SJSA1 (cell line): ENCODE data around the gene HYDIN. TPM values are rescaled to one million over a fixed set of nuclear protein-coding genes. Genes with fewer than 3 reads are reported as not detected.
"Not testable (repeated sequence)": the region's sequence is repeated elsewhere in the genome, so short reads cannot be mapped to it uniquely, and the experiment has no call there.

ENCODE experiments used
- DNase-seq, 2 experiments: peaks; one replicate each; pipeline ENCODE4 v3.0.0-alpha.2; 2015 to 2020; ENCODE audit warnings: low spot score in 2 of 2, low read depth in 1 of 2
- H3K27ac ChIP-seq: fragments of 250-450 bp; sonication (Bioruptor Pico); 2 replicates; pipeline ENCODE4 v1.5.1; 2020; ENCODE audit warnings: mild to moderate bottlenecking, moderate library complexity
- H3K27me3 ChIP-seq: fragments of 250-450 bp; sonication (Bioruptor Pico); replicated peaks from 2 replicates; pipeline ENCODE4 v1.5.1; 2020; ENCODE audit warnings: mild to moderate bottlenecking, moderate library complexity
- H3K36me3 ChIP-seq: fragments of 250-450 bp; sonication (Bioruptor Pico); 2 replicates; pipeline ENCODE4 v1.5.1; 2020; ENCODE audit warnings: mild to moderate bottlenecking
- H3K4me1 ChIP-seq: fragments of 250-450 bp; sonication (Bioruptor Pico); replicated peaks from 2 replicates; pipeline ENCODE4 v1.6.1; 2021; ENCODE audit warnings: mild to moderate bottlenecking
- H3K4me3 ChIP-seq: fragments of 250-450 bp; sonication (Bioruptor Pico); 2 replicates; pipeline ENCODE4 v1.5.1; 2020; ENCODE audit warnings: mild to moderate bottlenecking
- H3K9me3 ChIP-seq: fragments of 250-450 bp; sonication (Bioruptor Pico); replicated peaks from 2 replicates; pipeline ENCODE4 v1.5.1; 2020; ENCODE audit warnings: mild to moderate bottlenecking
- total RNA-seq: library from RNA; depleted of rRNA; stranded (reverse); fragments of >200 nt; shearing (Covaris generic); gene quantifications from 2 replicates; pipeline ENCODE4 v1.2.3, GENCODE V29; 2014

The HYDIN gene
- total RNA-seq, 1 experiment from 2014 or later = 0.16 TPM

DNA sequence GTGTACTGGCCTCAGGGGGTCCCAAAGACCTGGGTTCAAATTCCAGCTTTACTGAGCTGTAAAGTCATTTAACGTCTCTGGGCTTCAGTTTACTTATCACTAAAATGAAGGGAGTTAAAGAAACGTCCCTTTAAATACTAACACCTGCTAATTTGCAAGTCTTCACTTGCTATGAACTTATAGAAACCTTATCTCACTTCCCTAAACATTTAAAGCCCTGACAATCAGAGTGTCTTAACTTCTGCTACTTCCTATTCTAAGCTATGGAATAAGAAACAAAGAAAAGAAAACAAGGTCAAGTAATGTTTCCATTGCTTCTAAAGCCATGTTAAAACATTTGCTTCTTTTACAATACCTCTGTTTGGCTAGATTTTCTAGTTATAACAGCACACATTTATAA is 87.3 kb downstream of the HYDIN start:
- not testable (repeated sequence) for H3K27ac ChIP-seq, H3K4me1 ChIP-seq, H3K27me3 ChIP-seq, H3K4me3 ChIP-seq, H3K36me3 ChIP-seq, H3K9me3 ChIP-seq, DNase-seq

- not testable (repeated sequence) for H3K27ac ChIP-seq, H3K9me3 ChIP-seq, H3K27me3 ChIP-seq, H3K4me3 ChIP-seq, H3K36me3 ChIP-seq, DNase-seq, H3K4me1 ChIP-seq
These were observed 120.0 kb downstream of the HYDIN start for GRCh38 chr16:71110565-71110964.

GRCh38 chr16:71109656-71110208 is 120.8 kb downstream of the HYDIN start:
- not testable (repeated sequence) for H3K27me3 ChIP-seq, H3K4me1 ChIP-seq, H3K36me3 ChIP-seq, H3K27ac ChIP-seq, DNase-seq, H3K9me3 ChIP-seq, H3K4me3 ChIP-seq

GRCh38 chr16:71105881-71106280 is 124.6 kb downstream of the HYDIN start:
- not testable (repeated sequence) for H3K27me3 ChIP-seq, H3K4me3 ChIP-seq, H3K4me1 ChIP-seq, H3K36me3 ChIP-seq, DNase-seq, H3K9me3 ChIP-seq, H3K27ac ChIP-seq

DNA sequence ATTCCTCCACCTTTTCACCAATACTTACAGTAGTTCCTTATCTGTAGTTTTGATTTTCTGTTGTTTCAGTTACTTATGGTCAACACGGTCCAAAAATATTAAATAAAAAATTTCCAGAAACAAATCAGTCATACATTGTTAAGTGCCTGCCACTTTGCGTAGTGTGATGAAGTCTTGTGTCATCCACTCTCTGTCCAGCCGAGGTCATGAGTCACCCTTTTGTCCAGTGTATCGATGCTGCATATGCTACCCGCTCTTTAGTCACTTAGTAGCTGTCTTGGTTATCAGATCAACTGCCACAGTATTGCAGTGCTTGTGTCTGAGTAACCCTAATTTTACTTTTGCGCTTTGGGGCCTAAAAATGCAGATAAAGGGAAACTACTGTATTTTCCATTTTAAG is 146.9 kb downstream of the HYDIN start:
- H3K27ac ChIP-seq, DNase-seq, H3K9me3 ChIP-seq, H3K27me3 ChIP-seq, H3K4me1 ChIP-seq, H3K4me3 ChIP-seq, H3K36me3 ChIP-seq: not testable (repeated sequence)

DNA sequence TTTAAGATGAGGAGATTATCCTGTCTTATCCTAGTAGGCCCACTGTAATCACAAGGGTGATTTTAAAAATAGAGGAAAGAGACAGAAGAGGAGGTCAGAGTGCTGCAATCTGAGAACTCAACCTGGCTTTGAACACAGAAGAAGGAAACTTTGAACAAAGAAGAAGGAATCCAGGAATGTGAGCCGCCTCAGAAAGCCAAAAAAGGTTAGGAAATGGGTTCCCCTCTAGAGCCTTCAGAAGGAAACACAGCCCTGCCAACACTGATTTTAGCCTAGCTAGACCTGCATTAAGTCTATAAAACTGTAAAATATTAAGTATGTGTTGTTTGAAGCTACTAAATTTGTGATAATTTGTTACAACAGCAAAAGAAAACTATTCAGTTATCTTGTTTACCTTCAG is 149.7 kb downstream of the HYDIN start:
- not testable (repeated sequence) for H3K9me3 ChIP-seq, H3K36me3 ChIP-seq, H3K4me1 ChIP-seq, DNase-seq, H3K4me3 ChIP-seq, H3K27me3 ChIP-seq, H3K27ac ChIP-seq

- not testable (repeated sequence) for DNase-seq, H3K27me3 ChIP-seq, H3K9me3 ChIP-seq, H3K27ac ChIP-seq, H3K36me3 ChIP-seq, H3K4me1 ChIP-seq, H3K4me3 ChIP-seq
These were observed 150.3 kb downstream of the HYDIN start for GRCh38 chr16:71080262-71080661.

GRCh38 chr16:71070651-71071050 is 159.9 kb downstream of the HYDIN start:
- not testable (repeated sequence) for H3K4me1 ChIP-seq, H3K27me3 ChIP-seq, H3K27ac ChIP-seq, H3K9me3 ChIP-seq, DNase-seq, H3K4me3 ChIP-seq, H3K36me3 ChIP-seq

- H3K36me3 ChIP-seq, H3K4me1 ChIP-seq, DNase-seq, H3K9me3 ChIP-seq, H3K4me3 ChIP-seq, H3K27ac ChIP-seq, H3K27me3 ChIP-seq: not testable (repeated sequence)
These were observed 160.7 kb downstream of the HYDIN start for GRCh38 chr16:71069842-71070241.

DNA sequence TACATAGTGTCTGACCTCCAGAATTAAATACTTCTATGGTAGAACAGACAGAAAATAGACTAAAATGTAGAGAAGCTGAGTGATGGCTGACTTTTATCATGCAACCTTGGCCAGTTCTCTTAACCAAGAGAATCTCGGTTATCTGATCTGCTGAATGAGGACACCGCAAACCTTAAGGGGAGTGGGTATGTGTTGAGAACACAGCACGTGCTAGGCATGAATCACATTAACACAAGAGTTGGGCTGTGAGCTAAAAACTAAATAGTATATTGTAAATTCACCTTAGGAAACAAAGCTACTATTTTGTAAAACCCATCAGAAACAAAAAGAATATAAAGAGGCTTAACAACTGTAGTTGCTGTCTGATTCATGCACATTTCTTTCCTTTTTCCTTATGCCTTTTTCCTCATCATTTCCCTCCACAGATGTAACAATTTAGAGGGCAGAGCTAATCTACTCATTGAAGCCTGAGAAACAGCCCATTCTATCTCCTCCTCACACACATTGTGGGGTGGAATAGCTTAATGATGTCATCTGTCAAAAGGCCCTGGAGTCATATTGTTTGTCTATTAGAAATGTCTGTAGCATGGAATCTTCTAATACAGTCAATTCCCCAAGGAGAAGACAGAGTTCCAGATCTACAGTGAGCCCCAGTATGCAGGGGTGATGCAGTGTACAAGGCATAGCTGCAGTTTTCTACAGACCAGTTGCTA is 176.5 kb downstream of the HYDIN start:
- not testable (repeated sequence) for DNase-seq, H3K4me1 ChIP-seq, H3K9me3 ChIP-seq, H3K36me3 ChIP-seq, H3K27me3 ChIP-seq, H3K27ac ChIP-seq, H3K4me3 ChIP-seq

DNA sequence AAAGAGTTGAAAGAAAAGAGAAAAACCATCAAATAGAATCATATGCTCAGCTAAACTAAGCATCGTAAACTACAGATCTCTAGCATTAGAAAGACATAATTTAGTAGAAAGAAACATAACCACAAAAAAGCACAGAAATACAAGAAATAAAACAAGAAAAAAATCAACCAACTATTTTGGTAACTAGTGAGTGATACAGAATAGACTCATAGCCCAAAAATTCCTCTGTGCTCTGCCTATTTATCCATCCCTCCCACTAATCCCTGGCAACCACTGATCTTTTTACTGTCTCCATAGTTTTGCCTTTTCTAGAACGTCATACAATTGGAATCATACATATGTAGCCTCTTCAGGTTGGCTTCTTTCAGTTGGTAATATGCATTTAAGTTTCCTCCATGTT is 180.2 kb downstream of the HYDIN start:
- H3K27me3 ChIP-seq, H3K4me3 ChIP-seq, H3K36me3 ChIP-seq, H3K27ac ChIP-seq, H3K9me3 ChIP-seq, DNase-seq, H3K4me1 ChIP-seq: not testable (repeated sequence)

DNA sequence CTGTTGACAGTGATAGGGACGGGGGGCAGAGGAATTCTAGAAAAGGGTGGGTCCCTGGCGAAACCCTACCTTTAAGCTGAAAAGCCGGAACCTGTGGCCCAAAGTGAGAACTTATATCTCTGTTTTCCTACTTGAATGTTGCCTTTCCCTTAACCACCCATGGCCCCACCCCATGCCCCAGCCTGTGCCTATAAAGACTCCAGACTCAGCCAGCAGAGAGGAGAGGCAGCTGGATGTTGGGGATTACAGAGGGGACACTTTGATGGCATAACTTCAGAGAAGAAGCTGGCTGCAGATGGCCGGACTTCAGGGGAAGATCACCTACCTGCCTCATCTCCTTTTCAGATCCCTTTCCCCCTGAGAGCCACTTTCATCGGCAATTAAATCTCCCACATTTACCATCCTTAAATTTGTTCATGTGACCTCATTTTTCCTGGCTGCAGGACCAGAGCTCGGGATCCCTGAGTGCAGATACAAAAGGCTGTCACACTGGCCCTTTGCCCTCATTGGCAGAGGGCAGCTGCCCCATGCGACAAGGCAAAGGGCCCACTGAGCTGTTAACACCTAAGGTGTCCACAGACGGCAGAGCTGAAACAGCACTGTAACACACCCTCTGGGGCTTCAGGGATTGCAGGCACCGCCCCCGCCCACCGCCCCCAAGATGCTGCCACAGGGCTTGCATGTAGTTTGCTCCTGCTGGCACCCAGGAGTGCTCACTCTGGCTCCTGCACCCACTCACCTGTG is 191.0 kb downstream of the HYDIN start:
- H3K4me1 ChIP-seq, DNase-seq, H3K9me3 ChIP-seq, H3K27ac ChIP-seq, H3K36me3 ChIP-seq, H3K4me3 ChIP-seq, H3K27me3 ChIP-seq: not testable (repeated sequence)

DNA sequence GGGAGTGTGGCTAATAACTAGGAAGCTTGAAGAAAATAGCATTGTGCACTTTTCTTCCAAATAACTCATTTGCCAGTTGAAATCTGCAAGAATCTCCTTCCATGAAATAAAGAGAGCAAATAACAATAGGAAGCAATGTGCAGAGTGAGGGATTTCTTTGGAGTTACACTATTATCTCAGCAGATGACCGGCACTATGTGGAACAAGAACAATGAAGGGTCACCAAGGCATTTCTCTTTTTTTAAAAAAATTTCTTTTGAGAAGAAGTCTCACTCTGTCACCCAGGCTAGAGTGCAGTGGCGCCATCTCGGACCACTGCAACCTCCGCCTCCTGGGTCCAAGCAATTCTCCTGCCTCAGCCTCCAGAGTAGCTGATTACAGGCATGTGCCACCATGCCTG is 192.1 kb downstream of the HYDIN start:
- H3K27me3 ChIP-seq, H3K36me3 ChIP-seq, H3K9me3 ChIP-seq, H3K4me1 ChIP-seq, H3K4me3 ChIP-seq, DNase-seq, H3K27ac ChIP-seq: not testable (repeated sequence)

DNA sequence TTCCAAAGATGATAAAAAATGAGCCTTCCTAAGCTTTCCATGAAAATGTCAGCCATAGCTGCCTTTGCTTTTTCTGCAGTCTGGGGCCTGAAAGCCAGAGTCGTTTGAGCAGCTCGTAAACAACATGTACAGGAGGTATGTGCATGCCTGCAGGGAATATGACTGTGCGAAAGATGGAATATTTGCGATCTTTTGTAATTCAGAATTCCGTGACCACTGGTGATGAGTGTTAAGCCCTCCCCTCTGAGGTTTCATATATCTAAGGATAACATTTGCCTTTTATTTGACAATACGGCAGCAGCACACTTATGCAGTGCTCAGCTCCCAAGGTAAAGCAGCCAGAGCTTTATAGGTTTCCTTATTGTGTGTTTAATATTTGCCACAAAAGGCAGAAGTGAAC is 192.5 kb downstream of the HYDIN start:
- not testable (repeated sequence) for DNase-seq, H3K27ac ChIP-seq, H3K27me3 ChIP-seq, H3K36me3 ChIP-seq, H3K4me1 ChIP-seq, H3K4me3 ChIP-seq, H3K9me3 ChIP-seq
